HepG2 (cell line): ENCODE data around the gene PRSS8. TPM values are rescaled to one million over a fixed set of nuclear protein-coding genes. Genes with fewer than 3 reads are reported as not detected.

ENCODE experiments used
- ELF3 ChIP-seq: IDR thresholded peaks from 2 replicates; pipeline ENCODE4 v1.6.1; 2016; ENCODE audit warnings: missing genetic modification reagents, missing compliant biosample characterization
- EZH2 ChIP-seq: conservative IDR thresholded peaks from 2 replicates; pipeline ENCODE4 v1.6.1; 2012; ENCODE audit warnings: mild to moderate bottlenecking, low read depth, low read length, moderate library complexity
- GATA4 ChIP-seq: sonication (generic); IDR thresholded peaks from 2 replicates; pipeline ENCODE4 v1.6.1; 2016; ENCODE audit warnings: antibody characterized with exemption, low read depth, borderline replicate concordance
- HNF4G ChIP-seq, 2 experiments: sonication (generic) in 1 of 2; formaldehyde crosslinking in 1 of 2; IDR thresholded peaks; 2 replicates each; pipeline versions ENCODE4 v1.4.0 to v1.6.1; 2011 to 2020; ENCODE audit warnings: borderline replicate concordance in 2 of 2, low read depth in 2 of 2, mild to moderate bottlenecking in 2 of 2, low read length in 1 of 2, missing genetic modification reagents in 1 of 2, moderate library complexity in 1 of 2
- MBNL3 ChIP-seq: fragments of 250-450 bp; sonication (Bioruptor Pico); conservative IDR thresholded peaks from 2 replicates; pipeline ENCODE4 v1.8.0; 2022; ENCODE audit warnings: mild to moderate bottlenecking, inconsistent platforms
- NCOA2 ChIP-seq: sonication (generic); formaldehyde crosslinking; IDR thresholded peaks from 2 replicates; pipeline ENCODE4 v1.8.0; 2022; ENCODE audit warnings: inconsistent platforms
- RBFOX2 ChIP-seq: fragments of 200-400 bp; formaldehyde crosslinking; IDR thresholded peaks from 2 replicates; pipeline ENCODE4 v1.6.1; 2017; ENCODE audit warnings: low read depth, mild to moderate bottlenecking, low read length
- SIX4 ChIP-seq: sonication (generic); formaldehyde crosslinking; IDR thresholded peaks from 2 replicates; pipeline ENCODE4 v1.4.0; 2020; ENCODE audit warnings: missing genetic modification reagents
- TCF12 ChIP-seq, 2 experiments: fragments of 450-650 bp in 1 of 2; sonication (generic) in 1 of 2; formaldehyde crosslinking in 1 of 2; IDR thresholded peaks; 2 replicates each; pipeline versions ENCODE4 v1.6.1 to v1.8.0; 2017 to 2022; ENCODE audit warnings: antibody characterized with exemption in 1 of 2, mild to moderate bottlenecking in 1 of 2, missing genetic modification reagents in 1 of 2, moderate library complexity in 1 of 2
- TCF7 ChIP-seq: sonication (generic); IDR thresholded peaks from 2 replicates; pipeline ENCODE4 v1.6.1; 2016; ENCODE audit warnings: antibody characterized with exemption, low read depth
- ZNF367 ChIP-seq: sonication (generic); formaldehyde crosslinking; IDR thresholded peaks from 2 replicates; pipeline ENCODE4 v1.4.0; 2020; ENCODE audit warnings: missing genetic modification reagents, borderline replicate concordance
- ZNF383 ChIP-seq: sonication (generic); formaldehyde crosslinking; IDR thresholded peaks from 2 replicates; pipeline ENCODE4 v1.4.0; 2020; ENCODE audit warnings: missing genetic modification reagents, mild to moderate bottlenecking, borderline replicate concordance
- ZSCAN20 ChIP-seq: sonication (generic); formaldehyde crosslinking; IDR thresholded peaks from 2 replicates; pipeline ENCODE4 v1.4.0; 2020; ENCODE audit warnings: missing genetic modification reagents, mild to moderate bottlenecking, borderline replicate concordance
- polyA plus RNA-seq, 8 experiments: library from polyadenylated mRNA; depleted of rRNA in 3 of 8; stranded (reverse) in 7 of 8; unstranded in 1 of 8; fragments of >200 nt; fragmentation: Illumina TruSeq in 4 of 8; extraction: Trizol in 4 of 8; gene quantifications; 2 replicates each; pipeline versions ENCODE4 v1.2.1 to v1.2.3, GENCODE V29; 2011 to 2016; ENCODE audit warnings: low read depth in 4 of 8, missing spikeins in 1 of 8, mixed read lengths in 1 of 8; ENCODE audit not compliant: insufficient read depth in 1 of 8
- total RNA-seq, 5 experiments: library from RNA; depleted of rRNA; stranded (reverse); fragments of >200 nt; fragmentation: Illumina TruSeq; extraction: Trizol; gene quantifications; 2 replicates each; pipeline ENCODE4 v1.2.3, GENCODE V29; 2016; ENCODE audit warnings: low read depth in 1 of 5
- TF ChIP-seq, protein P1 (sequence below): sonication (generic); formaldehyde crosslinking; IDR thresholded peaks from 2 replicates; pipeline ENCODE4 v1.4.0; 2020; ENCODE audit warnings: mild to moderate bottlenecking, missing genetic modification reagents
- TF ChIP-seq, protein P2 (sequence below): conservative IDR thresholded peaks from 2 replicates; pipeline ENCODE4 v1.6.1; 2018; ENCODE audit warnings: missing genetic modification reagents
- TF ChIP-seq, protein P3 (sequence below): IDR thresholded peaks from 2 replicates; pipeline ENCODE4 v1.6.1; 2016; ENCODE audit warnings: low read depth, missing genetic modification reagents, missing compliant biosample characterization
- TF ChIP-seq, protein P4 (sequence below): IDR thresholded peaks from 2 replicates; pipeline ENCODE4 v1.6.1; 2016; ENCODE audit warnings: low read depth, borderline replicate concordance

The PRSS8 gene
- total and polyA plus RNA-seq, 2 of the 13 experiments (the other 11 are each of a cell fraction or from before 2014, with no cell fraction given): 2.6 to 7.2 TPM

DNA sequence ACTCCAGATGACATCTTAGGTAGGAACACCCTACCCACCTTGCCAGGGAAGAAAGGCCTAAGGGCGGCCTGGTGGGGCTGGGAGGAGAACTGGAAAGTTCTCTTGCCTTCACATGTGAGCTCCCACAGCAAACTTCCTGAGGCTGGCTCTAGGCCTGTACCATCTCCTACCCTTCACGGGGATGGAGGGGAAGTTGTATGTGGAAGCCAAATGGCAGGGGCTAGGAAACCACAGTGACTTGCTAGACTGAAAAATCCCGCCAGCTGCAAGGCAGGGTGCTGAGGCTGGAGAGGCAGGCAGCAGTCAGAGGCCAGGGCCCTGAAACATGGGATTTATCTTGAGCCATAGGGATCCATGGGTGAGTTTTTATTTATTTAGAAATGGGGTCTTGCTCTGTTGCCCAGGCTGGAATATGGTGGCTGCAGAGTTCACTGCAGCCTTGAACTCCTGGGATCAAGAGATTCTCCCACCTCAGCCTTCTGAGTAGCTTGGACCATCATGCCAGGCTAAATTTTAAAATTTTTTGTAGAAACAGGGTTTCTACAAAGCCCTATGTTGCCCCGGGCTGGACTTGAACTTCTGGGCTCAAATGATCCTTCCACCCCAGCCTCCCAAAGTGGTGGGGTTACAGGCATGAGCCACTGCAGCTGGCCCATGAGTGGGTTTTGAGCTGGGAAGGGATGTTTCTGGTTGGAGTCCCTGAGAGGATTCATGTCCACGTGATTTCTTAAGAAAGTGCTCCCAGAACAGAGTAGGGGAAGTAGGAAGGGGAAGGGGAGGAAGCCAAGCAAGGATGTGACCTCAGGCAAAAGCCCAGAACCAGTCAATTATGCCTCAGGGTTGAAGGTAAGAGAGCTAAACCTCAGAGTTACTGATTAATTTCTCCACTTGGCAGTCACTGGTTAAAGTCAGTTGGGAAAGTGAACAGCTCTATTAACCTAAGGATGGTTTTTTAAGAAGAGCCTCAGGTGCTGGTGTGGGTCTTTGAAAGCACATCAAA, 22.1 kb downstream of the PRSS8 start (continued):
- TF ChIP-seq ELF3 (CRISPR knock-in tag) (0 out of 2 replicates have a peak, but pooled peaks have one; percentile 11), ZSCAN20 (CRISPR knock-in tag) (no peak), ZNF367 (CRISPR knock-in tag) (no peak), GATA4 (0 out of 2 replicates have a peak, but pooled peaks have one; percentile 14), ZNF383 (CRISPR knock-in tag) (no peak), HNF4G (IDR thresholded peaks at IDR 0.05; ENCODE audit: borderline replicate concordance, low read depth, low read length) (no peak), HNF4G (CRISPR knock-in tag; IDR thresholded peaks at IDR 0.05; ENCODE audit: borderline replicate concordance, low read depth) (no peak), TCF12 (IDR thresholded peaks at IDR 0.05) (no peak), TCF12 (CRISPR knock-in tag; IDR thresholded peaks at IDR 0.05) (no peak), RBFOX2 (peak; percentile 22; the same call in 1 of the 2 replicates), NCOA2 (CRISPR knock-in tag) (no peak), TCF7 (no peak), SIX4 (no peak), MBNL3 (CRISPR knock-in tag) (no peak), EZH2 (no peak)
- TF ChIP-seq, protein P1, sequence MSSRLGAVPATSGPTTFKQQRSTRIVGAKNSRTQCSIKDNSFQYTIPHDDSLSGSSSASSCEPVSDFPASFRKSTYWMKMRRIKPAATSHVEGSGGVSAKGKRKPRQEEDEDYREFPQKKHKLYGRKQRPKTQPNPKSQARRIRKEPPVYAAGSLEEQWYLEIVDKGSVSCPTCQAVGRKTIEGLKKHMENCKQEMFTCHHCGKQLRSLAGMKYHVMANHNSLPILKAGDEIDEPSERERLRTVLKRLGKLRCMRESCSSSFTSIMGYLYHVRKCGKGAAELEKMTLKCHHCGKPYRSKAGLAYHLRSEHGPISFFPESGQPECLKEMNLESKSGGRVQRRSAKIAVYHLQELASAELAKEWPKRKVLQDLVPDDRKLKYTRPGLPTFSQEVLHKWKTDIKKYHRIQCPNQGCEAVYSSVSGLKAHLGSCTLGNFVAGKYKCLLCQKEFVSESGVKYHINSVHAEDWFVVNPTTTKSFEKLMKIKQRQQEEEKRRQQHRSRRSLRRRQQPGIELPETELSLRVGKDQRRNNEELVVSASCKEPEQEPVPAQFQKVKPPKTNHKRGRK: no peak
- TF ChIP-seq, protein P2, sequence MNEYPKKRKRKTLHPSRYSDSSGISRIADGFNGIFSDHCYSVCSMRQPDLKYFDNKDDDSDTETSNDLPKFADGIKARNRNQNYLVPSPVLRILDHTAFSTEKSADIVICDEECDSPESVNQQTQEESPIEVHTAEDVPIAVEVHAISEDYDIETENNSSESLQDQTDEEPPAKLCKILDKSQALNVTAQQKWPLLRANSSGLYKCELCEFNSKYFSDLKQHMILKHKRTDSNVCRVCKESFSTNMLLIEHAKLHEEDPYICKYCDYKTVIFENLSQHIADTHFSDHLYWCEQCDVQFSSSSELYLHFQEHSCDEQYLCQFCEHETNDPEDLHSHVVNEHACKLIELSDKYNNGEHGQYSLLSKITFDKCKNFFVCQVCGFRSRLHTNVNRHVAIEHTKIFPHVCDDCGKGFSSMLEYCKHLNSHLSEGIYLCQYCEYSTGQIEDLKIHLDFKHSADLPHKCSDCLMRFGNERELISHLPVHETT: no peak
- TF ChIP-seq, protein P3, sequence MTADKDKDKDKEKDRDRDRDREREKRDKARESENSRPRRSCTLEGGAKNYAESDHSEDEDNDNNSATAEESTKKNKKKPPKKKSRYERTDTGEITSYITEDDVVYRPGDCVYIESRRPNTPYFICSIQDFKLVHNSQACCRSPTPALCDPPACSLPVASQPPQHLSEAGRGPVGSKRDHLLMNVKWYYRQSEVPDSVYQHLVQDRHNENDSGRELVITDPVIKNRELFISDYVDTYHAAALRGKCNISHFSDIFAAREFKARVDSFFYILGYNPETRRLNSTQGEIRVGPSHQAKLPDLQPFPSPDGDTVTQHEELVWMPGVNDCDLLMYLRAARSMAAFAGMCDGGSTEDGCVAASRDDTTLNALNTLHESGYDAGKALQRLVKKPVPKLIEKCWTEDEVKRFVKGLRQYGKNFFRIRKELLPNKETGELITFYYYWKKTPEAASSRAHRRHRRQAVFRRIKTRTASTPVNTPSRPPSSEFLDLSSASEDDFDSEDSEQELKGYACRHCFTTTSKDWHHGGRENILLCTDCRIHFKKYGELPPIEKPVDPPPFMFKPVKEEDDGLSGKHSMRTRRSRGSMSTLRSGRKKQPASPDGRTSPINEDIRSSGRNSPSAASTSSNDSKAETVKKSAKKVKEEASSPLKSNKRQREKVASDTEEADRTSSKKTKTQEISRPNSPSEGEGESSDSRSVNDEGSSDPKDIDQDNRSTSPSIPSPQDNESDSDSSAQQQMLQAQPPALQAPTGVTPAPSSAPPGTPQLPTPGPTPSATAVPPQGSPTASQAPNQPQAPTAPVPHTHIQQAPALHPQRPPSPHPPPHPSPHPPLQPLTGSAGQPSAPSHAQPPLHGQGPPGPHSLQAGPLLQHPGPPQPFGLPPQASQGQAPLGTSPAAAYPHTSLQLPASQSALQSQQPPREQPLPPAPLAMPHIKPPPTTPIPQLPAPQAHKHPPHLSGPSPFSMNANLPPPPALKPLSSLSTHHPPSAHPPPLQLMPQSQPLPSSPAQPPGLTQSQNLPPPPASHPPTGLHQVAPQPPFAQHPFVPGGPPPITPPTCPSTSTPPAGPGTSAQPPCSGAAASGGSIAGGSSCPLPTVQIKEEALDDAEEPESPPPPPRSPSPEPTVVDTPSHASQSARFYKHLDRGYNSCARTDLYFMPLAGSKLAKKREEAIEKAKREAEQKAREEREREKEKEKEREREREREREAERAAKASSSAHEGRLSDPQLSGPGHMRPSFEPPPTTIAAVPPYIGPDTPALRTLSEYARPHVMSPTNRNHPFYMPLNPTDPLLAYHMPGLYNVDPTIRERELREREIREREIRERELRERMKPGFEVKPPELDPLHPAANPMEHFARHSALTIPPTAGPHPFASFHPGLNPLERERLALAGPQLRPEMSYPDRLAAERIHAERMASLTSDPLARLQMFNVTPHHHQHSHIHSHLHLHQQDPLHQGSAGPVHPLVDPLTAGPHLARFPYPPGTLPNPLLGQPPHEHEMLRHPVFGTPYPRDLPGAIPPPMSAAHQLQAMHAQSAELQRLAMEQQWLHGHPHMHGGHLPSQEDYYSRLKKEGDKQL (CRISPR knock-in tag): no peak
- TF ChIP-seq, protein P4, sequence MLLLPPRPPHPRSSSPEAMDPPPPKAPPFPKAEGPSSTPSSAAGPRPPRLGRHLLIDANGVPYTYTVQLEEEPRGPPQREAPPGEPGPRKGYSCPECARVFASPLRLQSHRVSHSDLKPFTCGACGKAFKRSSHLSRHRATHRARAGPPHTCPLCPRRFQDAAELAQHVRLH: 0 out of 2 replicates have a peak, but pooled peaks have one; percentile 19
